SK-N-DZ (cell line): ENCODE measurements around the gene HAND2.

Experiments used
- DNase-seq: peaks from one replicate; pipeline ENCODE4 v3.0.0-alpha.2; 2015; ENCODE audit warnings: low spot score

HAND2 gene

DNA sequence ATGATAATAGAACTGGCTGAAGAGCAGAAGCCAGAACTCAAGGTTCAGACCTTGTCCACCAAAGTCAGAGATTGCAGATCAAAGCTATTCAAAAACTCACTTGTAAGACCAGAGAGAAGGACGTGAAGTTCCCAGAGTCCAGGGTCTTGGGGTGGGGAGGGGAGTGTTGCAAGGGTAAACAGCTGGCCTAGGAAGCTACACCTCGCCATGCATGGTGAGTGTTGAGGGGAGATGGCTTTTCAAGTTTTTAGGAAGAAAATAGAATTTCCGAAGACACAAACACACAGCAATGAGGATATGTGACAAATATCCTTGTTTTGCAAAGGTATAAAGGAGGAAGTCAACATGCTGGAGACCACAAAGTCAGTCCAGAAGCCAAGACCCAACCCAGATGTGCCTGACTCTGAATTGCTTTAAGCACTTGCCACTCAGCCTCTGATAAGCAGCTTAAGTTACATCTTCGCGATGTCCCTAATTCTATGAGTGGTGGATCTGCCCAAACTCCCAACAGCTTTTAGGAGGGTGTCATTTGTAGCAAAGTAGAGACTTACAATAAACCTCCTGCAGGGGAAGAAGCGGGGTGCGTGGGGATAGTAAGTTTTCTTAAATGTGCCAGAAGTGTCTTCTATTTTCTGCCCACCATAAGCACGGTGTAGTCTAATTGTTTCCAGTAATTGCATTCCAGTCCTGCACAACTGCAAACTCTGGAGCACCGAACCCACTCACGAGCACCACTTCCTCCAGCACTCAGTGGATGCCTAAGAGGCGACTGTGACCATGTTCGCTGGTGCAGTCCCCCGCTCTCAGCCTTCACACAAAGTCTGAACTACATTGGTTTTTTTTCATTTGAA, 26.5 kb downstream of the HAND2 start:
- DNase-seq: no peak

DNA sequence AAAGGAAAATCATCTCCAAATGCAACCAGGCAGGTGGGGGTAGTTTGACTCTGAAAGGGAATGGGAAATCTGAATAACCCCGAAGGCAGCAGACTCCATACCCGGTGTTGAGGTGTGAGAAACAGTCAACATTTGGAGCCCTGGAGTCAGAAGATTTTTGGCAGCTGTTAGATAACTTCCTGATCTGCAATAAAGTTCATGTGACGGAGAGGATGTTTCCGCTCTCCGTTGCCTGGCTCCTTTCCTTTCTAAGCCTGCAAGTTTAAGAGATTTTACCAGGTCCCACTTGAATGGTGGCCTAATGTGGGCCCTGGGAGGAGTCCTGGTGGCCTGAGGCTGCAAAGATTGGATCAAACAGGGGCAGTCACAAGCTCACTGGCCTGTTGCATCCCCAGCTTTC, 27.7 kb downstream of the HAND2 start:
- DNase-seq: no peak

DNA sequence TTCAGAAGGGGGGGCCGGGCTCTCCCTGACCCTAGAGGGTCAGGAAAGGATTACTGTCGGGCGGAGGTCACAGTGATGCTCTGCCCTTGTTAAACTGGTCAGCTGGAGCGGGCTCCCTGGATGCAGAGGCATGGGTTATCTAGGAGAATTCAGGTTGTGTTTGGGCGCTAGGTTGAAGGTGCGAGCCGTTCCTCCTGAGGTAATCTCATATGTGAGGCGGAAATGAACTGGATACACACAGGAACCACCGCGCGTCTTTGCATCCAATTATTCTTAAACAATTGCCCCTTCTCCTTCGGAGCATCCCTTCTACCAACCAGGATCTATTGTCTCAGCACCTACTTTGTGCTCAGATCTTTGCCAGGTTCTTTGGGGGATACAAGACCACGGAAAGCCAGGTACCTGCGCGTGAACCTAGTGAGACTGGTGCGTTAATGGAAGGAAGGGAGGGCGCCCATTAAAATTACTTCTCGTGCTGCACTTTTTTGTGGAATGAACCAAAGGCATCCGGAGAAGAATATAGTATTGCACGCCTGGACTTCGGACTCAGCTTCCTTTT, 28.4 kb downstream of the HAND2 start:
- DNase-seq: no peak

DNA sequence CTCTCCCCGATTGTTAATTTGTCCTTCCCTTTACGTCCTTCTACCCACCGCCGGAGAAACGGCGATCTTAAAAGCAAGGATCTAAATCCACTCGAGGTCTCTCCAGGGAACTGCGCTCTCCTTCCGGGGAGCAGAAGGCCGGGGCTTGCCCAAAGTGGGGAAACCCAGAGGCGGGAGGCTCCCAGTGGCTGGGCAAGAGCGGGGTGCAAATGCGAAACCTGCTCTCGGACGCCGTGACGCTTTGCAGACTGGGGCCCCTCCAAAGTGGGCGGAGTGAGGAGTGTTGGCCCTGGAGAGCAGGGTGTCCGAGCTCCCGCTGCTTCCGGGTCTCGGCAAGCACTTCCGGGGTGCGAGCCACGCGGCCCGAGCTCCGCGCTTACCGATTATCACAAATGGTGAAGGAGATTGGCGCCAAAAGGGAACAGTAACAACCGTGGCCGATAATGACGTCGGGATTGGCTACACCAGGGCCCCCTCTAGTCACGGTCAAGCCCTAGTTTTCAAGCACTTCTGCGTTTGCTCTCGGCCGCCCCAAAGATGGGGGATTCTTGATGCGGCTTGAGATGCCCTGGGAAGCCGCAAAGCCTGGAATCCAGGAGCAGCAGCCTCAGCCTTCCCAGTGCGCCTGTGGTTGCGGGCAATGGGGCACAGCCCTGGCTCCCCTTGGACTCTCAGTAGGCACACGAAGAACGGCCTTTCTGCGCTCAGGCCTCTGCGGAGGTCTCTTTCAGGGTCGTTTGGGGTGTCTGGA, 29.0 kb downstream of the HAND2 start:
- DNase-seq: no peak

DNA sequence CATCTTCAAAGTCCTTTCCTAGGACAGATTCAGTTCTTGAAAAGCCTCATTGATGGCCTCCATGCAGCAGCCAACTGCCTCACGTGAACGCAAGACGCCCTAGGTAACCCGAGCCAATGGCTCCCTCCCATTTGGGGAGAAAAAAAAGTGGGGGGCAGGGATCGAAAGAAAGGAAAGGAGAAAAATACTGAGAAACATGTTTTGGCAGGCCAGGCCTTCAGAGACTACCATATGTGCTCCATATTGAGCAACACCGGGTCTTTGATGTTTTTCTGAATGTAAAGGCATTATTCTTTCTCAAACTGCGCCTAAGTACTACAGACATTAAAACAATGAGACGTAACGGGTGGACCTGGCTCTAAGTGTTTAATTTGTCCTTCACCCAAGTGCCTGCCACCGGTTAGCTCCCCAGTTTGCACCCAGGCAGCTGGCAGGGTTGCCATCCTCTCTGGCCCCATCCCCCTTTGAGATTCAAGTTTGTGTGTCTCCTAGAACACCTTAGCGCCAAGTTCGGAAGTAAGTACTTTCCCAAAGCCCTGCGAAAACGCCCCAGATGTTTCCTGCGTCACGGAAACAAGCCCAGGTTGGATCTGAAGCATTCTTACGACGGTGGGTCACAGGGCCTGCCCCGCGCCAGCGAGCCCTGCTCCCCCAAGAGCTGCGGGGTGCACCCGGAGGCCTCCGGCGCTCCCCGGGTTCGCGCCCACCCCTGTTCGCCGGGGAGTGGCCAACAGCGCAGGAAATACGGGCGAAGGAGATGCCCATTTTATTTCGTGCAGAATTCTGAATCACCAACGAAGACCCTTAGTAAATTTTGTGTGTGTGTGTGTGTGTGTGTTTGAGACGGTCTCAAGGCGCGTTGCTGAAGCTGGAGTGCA, 30.1 kb downstream of the HAND2 start:
- no peak for DNase-seq

DNA sequence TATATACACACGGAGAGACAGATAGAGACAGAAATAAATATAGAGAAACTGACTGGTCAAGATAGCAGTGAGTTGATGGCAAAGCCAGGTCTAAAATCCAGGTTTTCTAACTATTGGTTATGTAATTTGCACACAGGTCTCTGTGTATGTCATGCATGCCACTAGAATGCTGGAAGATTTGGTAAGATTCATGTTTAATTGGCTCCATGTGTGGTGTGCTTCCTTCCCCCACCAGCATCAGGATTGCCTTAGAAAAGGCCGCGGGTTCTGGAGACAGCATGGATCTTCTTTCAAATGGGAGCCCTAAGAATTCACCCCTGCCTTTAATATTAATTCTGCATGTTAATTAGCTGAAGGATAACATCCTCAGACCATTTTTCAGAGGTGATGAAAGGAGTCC, 31.3 kb downstream of the HAND2 start:
- DNase-seq: no peak

- DNase-seq: no peak
These were observed 32.0 kb downstream of the HAND2 start for GRCh38 chr4:173498023-173498422.

DNA sequence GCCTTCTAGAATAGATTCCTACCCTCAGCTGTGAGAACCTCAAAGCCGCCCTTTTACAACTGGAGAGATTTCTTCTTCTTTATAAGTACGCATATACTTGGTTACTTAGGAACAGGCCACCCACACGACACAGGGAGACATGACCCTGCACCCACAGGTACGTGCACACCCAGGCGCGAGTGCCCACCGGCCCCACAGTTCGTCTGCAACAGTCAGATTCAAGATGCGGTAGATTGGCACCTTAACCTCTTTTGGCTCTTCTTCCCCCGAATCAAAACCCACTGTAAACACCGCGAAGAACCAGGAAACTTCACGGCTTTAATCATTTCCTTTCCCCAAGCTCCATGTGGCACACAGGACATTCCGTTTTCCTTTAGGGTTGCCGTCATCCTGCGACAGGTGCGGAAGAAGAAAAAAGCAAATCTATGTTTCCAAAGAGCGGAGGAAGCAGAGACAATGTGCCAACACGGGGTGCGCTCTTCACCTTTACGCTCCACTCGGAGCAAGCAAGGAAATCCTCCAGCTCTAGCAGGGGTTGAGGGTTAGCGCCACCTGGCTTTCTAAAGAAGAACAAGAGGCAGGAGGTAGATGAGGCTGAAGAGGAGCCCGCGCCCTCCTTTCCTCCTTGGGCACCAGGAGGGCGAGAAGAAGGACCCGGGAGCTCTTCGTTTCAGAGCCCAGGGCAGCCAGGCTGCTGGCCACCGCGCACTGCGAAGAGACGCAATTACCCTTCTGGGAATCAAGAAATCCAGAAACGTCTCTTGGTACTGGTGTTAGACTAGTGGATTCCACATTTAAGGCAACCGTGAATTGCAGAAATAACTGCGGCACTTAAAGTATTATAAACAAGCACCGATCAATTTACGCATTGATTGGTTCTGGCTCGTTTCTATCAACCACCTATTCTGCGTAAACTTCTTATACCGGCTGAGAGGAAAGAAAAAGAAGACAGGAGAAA, 35.7 kb downstream of the HAND2 start:
- no peak for DNase-seq

GRCh38 chr4:173493041-173493440, 37.0 kb downstream of the HAND2 start:
- DNase-seq: no peak

- no peak for DNase-seq
These were observed 37.7 kb downstream of the HAND2 start for GRCh38 chr4:173492315-173492714.

- peak; percentile 43 for DNase-seq
These were observed 39.1 kb downstream of the HAND2 start for GRCh38 chr4:173490817-173491528.

DNA sequence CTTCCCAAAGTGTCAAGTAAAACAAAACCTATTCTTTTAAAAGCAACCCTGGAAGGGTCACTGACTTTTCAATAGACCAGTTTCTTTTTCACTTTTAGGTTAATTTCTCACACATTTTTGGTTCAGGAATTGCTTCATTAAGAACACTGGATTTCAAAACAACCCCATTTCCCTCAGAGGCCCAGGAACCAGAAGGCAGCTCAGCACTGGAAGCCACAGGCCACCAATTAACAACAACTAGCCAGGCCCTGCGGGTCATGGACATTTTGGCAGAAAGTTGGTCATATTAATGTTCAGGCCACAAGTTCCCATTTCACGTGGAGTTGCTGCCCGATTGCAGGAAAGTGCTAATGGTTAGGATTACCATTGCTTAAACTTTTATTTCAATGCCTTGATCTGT, 39.8 kb downstream of the HAND2 start:
- DNase-seq: no peak

DNA sequence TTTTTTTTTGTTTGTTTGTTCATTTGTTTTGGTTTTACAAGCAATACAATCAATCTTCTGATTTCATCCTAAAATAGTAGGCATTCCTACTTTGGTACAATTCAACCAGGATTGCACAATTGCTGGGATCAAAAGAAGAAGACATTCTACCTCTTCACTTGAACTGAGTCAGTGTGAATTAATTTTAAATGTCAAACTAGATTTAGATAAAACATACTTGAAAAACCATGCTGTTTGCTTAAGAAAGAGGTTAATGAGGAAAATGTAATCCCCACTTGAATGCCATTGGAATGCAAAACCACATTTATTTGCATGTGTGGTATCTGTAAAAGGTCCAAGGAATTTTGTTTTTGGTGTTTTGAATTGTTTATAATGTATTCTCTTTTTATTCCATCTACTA, 40.5 kb downstream of the HAND2 start:
- no peak for DNase-seq

DNA sequence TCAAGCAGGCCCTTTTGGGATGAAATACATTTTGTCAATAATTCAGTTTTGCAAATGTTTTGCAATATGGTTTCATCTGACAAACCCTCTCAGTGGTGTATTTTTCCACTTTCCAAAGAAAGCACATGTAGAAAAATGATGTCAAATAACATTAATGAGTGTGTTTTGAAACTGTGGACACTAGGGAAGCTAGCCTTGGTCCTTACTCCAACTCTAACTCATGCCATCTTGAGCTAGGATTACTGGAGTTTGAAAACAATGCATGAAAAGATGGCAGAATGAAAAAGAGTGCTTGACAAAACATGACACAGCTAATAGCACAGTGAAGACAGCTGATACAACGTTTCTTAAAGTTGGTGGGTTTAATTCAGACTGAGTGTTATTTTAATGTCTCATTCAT, 41.4 kb downstream of the HAND2 start:
- no peak for DNase-seq

- DNase-seq: no peak
These were observed 42.0 kb downstream of the HAND2 start for GRCh38 chr4:173488074-173488473.

DNA sequence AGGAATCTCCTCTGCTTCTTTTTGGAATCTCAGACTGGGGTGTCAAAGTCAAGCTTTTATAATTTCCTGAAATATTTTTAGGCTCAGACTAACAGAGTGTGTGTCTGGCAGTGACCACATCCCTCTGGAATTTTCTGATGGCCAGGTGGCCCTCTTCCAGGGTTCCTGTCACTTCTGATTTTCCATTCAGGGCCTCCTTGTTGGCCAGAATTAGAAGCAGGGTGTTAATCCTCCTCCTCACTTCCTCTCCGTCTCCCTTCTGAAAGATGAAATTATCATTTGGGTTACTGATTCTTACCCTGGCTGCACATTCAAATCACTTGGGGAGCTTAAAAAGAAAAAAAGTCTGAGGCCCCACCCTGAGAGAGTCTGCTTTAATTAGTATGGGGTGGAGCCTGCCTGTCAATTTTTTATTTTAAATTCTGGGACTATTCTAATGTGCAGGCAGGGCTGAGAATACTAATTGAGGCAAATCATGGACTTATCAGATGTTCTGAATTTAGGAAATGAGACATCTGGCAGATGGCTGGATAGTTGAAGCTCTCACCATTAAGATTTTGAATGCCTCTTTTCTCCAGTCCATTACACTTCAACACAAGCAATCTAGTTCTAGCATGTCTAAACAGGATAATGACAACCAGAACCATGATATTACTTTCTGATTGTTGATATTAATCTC, 43.2 kb downstream of the HAND2 start:
- DNase-seq: peak; percentile 71

DNA sequence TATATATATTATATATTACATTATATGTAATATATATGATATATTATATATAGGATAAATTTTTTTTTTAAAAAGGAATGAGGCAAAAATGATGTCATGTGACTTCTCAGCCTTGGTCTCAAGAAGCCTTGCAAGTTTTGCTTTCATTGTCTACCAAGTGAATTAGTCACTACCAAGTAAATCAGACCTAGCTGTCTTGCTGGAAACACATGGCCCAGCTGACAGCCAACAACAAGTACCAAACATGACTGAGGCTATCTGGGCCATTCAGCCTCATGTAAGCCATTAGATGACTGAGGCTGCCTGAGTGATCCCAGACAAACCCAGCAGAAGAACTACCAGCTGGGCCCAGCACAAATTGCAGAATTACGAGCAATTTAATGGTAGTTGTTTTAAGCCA, 44.9 kb downstream of the HAND2 start:
- DNase-seq: peak; percentile 66

DNA sequence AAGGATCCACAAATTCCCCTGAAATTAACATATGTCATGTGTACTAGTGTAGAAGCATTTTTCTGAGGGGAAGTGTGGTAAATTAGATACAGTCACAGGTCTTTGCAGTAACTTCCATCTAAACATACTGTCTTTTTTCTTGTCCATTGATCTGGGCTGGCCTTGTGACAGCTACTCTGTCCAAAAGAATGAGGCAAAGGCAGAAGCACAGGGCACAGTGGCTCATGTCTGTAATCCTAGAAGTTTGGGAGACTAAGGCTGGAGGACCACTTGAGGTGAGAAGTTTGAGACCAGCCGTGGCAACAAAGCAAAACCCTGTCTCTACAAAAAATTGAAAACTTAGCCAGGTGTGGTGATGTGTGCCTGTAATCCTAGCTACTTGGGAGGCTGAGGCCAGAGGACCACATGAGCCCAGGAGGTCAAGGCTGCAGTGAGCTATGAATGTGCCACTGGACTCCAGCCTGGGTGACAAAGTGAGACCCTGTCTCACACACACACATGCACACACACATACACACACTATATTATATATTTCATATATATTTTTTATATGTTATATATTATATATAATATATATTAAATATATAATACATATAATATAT, 47.6 kb downstream of the HAND2 start:
- no peak for DNase-seq

GRCh38 chr4:173478913-173479283, 51.1 kb downstream of the HAND2 start:
- no peak for DNase-seq
